Mesenchymal stem cell (in vitro differentiated cells and primary cell): ENCODE results near the gene PHETA2.

Source experiments
- DNase-seq: peaks from one replicate; pipeline ENCODE4 v3.0.0-alpha.2; 2013
- H2AFZ ChIP-seq: one replicate; pipeline ENCODE4 v1.6.1; 2013; ENCODE audit warnings: low read depth, mild to moderate bottlenecking, control low read depth, inconsistent platforms, low read length, moderate library complexity
- H2AK5ac ChIP-seq: 2 replicates; pipeline ENCODE4 v1.6.1; 2013; ENCODE audit warnings: low read length, moderate library complexity, mild to moderate bottlenecking, inconsistent platforms; ENCODE audit not compliant: severe bottlenecking
- H2BK120ac ChIP-seq: one replicate; pipeline ENCODE4 v1.6.1; 2013; ENCODE audit warnings: low read depth, mild to moderate bottlenecking, inconsistent platforms, low read length, moderate library complexity
- H2BK12ac ChIP-seq, 2 experiments: one replicate each; pipeline ENCODE4 v1.6.1; 2013; ENCODE audit warnings: inconsistent platforms in 2 of 2, low read length in 2 of 2, mild to moderate bottlenecking in 2 of 2, moderate library complexity in 2 of 2, control low read depth in 1 of 2
- H2BK15ac ChIP-seq: one replicate; pipeline ENCODE4 v1.6.1; 2013; ENCODE audit warnings: mild to moderate bottlenecking, low read depth, inconsistent platforms; ENCODE audit not compliant: poor library complexity, severe bottlenecking
- H2BK5ac ChIP-seq: 2 replicates; pipeline ENCODE4 v1.6.1; 2013; ENCODE audit warnings: low read depth, mild to moderate bottlenecking, low read length, control low read depth, inconsistent platforms; ENCODE audit not compliant: poor library complexity, severe bottlenecking
- H3K14ac ChIP-seq, 2 experiments: one replicate each; pipeline ENCODE4 v1.6.1; 2013; ENCODE audit warnings: inconsistent platforms in 2 of 2, low read length in 2 of 2, control low read depth in 1 of 2, mild to moderate bottlenecking in 1 of 2, moderate library complexity in 1 of 2
- H3K18ac ChIP-seq, 2 experiments: one replicate each; pipeline ENCODE4 v1.6.1; 2013; ENCODE audit warnings: inconsistent platforms in 2 of 2, low read length in 2 of 2, control low read depth in 1 of 2, low read depth in 1 of 2, mild to moderate bottlenecking in 1 of 2
- H3K23ac ChIP-seq, 2 experiments: one replicate each; pipeline ENCODE4 v1.6.1; 2013; ENCODE audit warnings: inconsistent platforms in 2 of 2, low read length in 2 of 2, mild to moderate bottlenecking in 2 of 2, moderate library complexity in 2 of 2, control low read depth in 1 of 2
- H3K27ac ChIP-seq: 2 replicates; pipeline ENCODE4 v1.5.1; 2013; ENCODE audit warnings: mild to moderate bottlenecking, moderate library complexity, low read length, control low read depth, inconsistent platforms; ENCODE audit not compliant: poor library complexity, severe bottlenecking
- H3K27me3 ChIP-seq, 2 experiments: 2 replicates each; pipeline versions ENCODE4 v1.6.1 to v1.7.0; 2013; ENCODE audit warnings: low read length in 2 of 2, mild to moderate bottlenecking in 2 of 2, moderate library complexity in 2 of 2, control low read depth in 1 of 2, inconsistent platforms in 1 of 2; ENCODE audit not compliant: control insufficient read depth in 1 of 2, insufficient read depth in 1 of 2
- H3K36me3 ChIP-seq, 2 experiments: 2 replicates each; pipeline versions ENCODE4 v1.6.1 to v1.7.0; 2013; ENCODE audit warnings: low read length in 2 of 2, control low read depth in 1 of 2, inconsistent platforms in 1 of 2, low read depth in 1 of 2, mild to moderate bottlenecking in 1 of 2; ENCODE audit not compliant: insufficient read depth in 2 of 2, control insufficient read depth in 1 of 2
- H3K4ac ChIP-seq, 2 experiments: one replicate each; pipeline ENCODE4 v1.6.1; 2013; ENCODE audit warnings: inconsistent platforms in 2 of 2, low read length in 2 of 2, mild to moderate bottlenecking in 2 of 2, moderate library complexity in 2 of 2, control low read depth in 1 of 2, low read depth in 1 of 2
- H3K4me1 ChIP-seq: 2 replicates; pipeline ENCODE4 v1.6.1; 2013; ENCODE audit warnings: low read depth, low read length, control low read depth; ENCODE audit not compliant: control insufficient read depth, insufficient read depth
- H3K4me2 ChIP-seq: 2 replicates; pipeline ENCODE4 v1.6.1; 2013; ENCODE audit warnings: low read length, mild to moderate bottlenecking, inconsistent platforms; ENCODE audit not compliant: poor library complexity, severe bottlenecking
- H3K4me3 ChIP-seq, 2 experiments: 2 replicates each; pipeline versions ENCODE4 v1.5.1 to v1.7.0; 2013; ENCODE audit warnings: low read length in 2 of 2, mild to moderate bottlenecking in 2 of 2, control low read depth in 1 of 2, low read depth in 1 of 2; ENCODE audit not compliant: insufficient read depth in 1 of 2
- H3K79me1 ChIP-seq: replicated peaks from 2 replicates; pipeline ENCODE4 v1.6.1; 2013; ENCODE audit warnings: mild to moderate bottlenecking, control low read depth, low read length, inconsistent platforms; ENCODE audit not compliant: poor library complexity, severe bottlenecking
- H3K9ac ChIP-seq: 2 replicates; pipeline ENCODE4 v1.7.0; 2013; ENCODE audit warnings: mild to moderate bottlenecking, low read length, moderate library complexity
- H3K9me3 ChIP-seq: 2 replicates; pipeline ENCODE4 v1.7.0; 2013; ENCODE audit warnings: mild to moderate bottlenecking, low read length; ENCODE audit not compliant: control insufficient read depth
- H4K8ac ChIP-seq: one replicate; pipeline ENCODE4 v1.6.1; 2013; ENCODE audit warnings: inconsistent platforms, mild to moderate bottlenecking, low read length, moderate library complexity
- H4K91ac ChIP-seq: one replicate; pipeline ENCODE4 v1.6.1; 2013; ENCODE audit warnings: mild to moderate bottlenecking, low read length, inconsistent platforms
- WGBS: methylation state at CpG from one replicate; pipeline ENCODE4 v1.1.7; 2013; ENCODE audit warnings: mixed read lengths; 5-methylcytosine and 5-hydroxymethylcytosine counted together

The PHETA2 gene

DNA sequence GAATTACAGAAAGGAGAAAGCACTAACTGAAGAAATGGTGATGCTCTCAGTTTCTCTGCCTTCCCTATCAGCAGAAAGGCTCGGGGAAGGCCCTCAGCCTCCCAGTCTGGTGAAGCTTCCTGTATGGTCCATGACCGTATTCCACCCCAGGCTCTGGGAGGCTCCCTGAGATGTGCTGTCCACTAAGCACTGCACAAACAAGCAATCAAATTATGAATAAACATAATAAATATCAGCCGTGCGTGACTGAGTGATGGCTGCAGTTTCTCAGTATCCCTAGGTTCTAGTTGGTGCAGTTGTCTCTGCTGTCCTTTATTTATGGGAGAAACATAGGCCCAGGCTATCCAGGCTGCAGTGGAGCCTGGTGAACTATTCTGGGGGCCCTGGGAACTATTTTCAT is 9.1 kb downstream of the PHETA2 start:
- no peak overlapping the region for H2BK15ac ChIP-seq
- no peak overlapping the region for H3K4me2 ChIP-seq
- peaks cover 4% of the 10 kb centered on the region for H3K4me1 ChIP-seq
- H3K27ac ChIP-seq: no peak overlapping the region
- H3K27me3 ChIP-seq: no peaks in the 10 kb centered on the region
- H2BK12ac ChIP-seq: no peak overlapping the region
- H2BK5ac ChIP-seq: no peak overlapping the region
- no peak overlapping the region for H2AK5ac ChIP-seq
- H3K9ac ChIP-seq: no peak overlapping the region
- H2BK120ac ChIP-seq: no peak overlapping the region
- peaks cover 32% of the 10 kb centered on the region for H3K79me1 ChIP-seq
- H3K14ac ChIP-seq: no peak overlapping the region
- no peak overlapping the region for H3K4me3 ChIP-seq
- no peak overlapping the region for H4K8ac ChIP-seq
- peaks cover 16 to 55% of the 10 kb centered on the region in 2 experiments for H3K36me3 ChIP-seq
- no peak overlapping the region for H3K4ac ChIP-seq
- WGBS: 93% methylated on average over 4 of the region's 4 CpGs
- no peaks in the 10 kb centered on the region for H3K9me3 ChIP-seq
- no peak overlapping the region for H3K18ac ChIP-seq
- H4K91ac ChIP-seq: no peak overlapping the region
- no peak for DNase-seq
- no peak overlapping the region for H3K23ac ChIP-seq
- H2AFZ ChIP-seq: no peak overlapping the region

- Histone ChIP-seq H3K36me3 (peaks cover 16 to 56% of the 10 kb centered on the region in 2 experiments), H2BK5ac (no peak overlapping the region), H2BK12ac (no peak overlapping the region), H3K4me1 (peaks cover 4% of the 10 kb centered on the region), H3K4me3 (no peak overlapping the region), H3K14ac (no peak overlapping the region), H4K91ac (no peak overlapping the region), H2AK5ac (no peak overlapping the region), H3K4ac (no peak overlapping the region), H4K8ac (no peak overlapping the region), H3K79me1 (peaks cover 36% of the 10 kb centered on the region), H3K18ac (no peak overlapping the region), H2BK120ac (no peak overlapping the region), H2BK15ac (no peak overlapping the region), H3K23ac (no peak overlapping the region), H3K9ac (no peak overlapping the region), H3K4me2 (no peak overlapping the region), H3K27ac (no peak overlapping the region), H3K27me3 (no peaks in the 10 kb centered on the region), H2AFZ (no peak overlapping the region), H3K9me3 (no peaks in the 10 kb centered on the region)
- 98% methylated on average over 8 of the region's 8 CpGs for WGBS
- no peak for DNase-seq
Observed at GRCh38 chr22:42084874-42085273, 10.8 kb downstream of the PHETA2 start.

GRCh38 chr22:42086051-42086450 is 12.0 kb downstream of the PHETA2 start:
- Histone ChIP-seq H2BK5ac (no peak overlapping the region), H2BK15ac (no peak overlapping the region), H3K23ac (no peak overlapping the region), H3K27me3 (no peaks in the 10 kb centered on the region), H3K27ac (no peak overlapping the region), H2BK12ac (no peak overlapping the region), H3K4me1 (peaks cover 4% of the 10 kb centered on the region), H4K8ac (no peak overlapping the region), H3K79me1 (peaks cover 34% of the 10 kb centered on the region), H4K91ac (no peak overlapping the region), H3K9me3 (no peaks in the 10 kb centered on the region), H3K4me3 (no peak overlapping the region), H3K14ac (no peak overlapping the region), H3K4ac (no peak overlapping the region), H3K4me2 (no peak overlapping the region), H2AFZ (no peak overlapping the region), H2BK120ac (no peak overlapping the region), H2AK5ac (no peak overlapping the region), H3K9ac (no peak overlapping the region), H3K18ac (no peak overlapping the region), H3K36me3 (peaks cover 16 to 56% of the 10 kb centered on the region in 2 experiments)
- no peak for DNase-seq
- 96% methylated on average over 6 of the region's 6 CpGs for WGBS

DNA sequence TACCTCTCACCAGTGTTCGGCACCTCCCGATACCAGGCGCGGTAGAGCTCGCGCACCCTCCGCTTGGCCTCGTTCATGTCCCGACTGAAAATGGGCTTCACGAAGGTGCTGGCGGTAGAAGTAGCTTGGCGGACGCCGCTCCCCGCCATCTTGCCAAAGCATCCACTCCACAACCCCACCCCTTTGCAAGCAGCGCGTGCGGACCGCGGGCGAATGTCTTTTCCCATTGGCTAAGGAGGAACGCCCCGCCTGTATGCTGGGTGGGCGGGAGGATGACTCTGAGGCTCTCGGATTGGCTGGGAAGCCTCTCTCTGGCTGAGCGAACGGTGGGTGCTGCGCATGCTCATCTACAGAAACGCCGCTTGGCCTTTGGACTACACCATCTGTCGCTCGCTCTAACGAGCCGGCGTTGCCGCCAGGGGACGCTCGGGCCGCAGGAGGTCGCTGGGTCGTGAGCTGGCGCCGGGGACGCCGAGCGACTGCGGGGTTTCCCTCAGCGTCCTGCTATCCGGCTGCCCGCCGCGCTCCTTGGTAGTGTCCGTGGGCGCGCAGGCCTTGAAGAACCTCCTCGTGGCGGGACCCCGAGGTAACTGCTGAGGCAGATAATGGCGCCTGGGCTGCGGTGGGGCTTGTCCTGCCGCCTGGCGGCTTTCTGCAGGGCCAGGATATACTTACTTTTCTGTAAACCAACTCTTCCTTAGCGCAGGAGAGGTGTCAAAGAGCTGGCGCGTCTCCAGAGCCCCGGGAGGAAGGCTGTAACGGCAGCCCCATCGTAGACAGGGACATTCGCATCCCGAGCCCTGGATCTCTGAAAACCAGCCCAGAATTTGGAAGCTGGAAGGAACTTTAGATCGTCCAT is 16.8 kb downstream of the PHETA2 start, which contains the start of gene NDUFA6:
NDUFA6 (minus strand) TSS at position 177 of the 859 bp plus-strand sequence; CDS start at position 149, 28 bp downstream.
- H3K14ac ChIP-seq: peak within 1 kb of the TSS in 1 of 2 experiments; percentile 61
- H3K18ac ChIP-seq: peak within 1 kb of the TSS; percentile 47 to 98
- peak within 1 kb of the TSS; percentile 58 to 90 for H3K4ac ChIP-seq
- H3K27ac ChIP-seq: peak within 1 kb of the TSS; percentile 79
- peak within 1 kb of the TSS; percentile 97 for H3K9ac ChIP-seq
- peaks cover 7% of the 10 kb centered on the region for H3K79me1 ChIP-seq
- peak within 1 kb of the TSS; percentile 88 to 98 for H3K4me3 ChIP-seq
- H2AK5ac ChIP-seq: no peak within 1 kb of the TSS
- peak within 1 kb of the TSS; percentile 54 for H4K8ac ChIP-seq
- peak within 1 kb of the TSS; percentile 90 for H2AFZ ChIP-seq
- H3K4me2 ChIP-seq: peak within 1 kb of the TSS; percentile 68
- WGBS: under 1% methylated on average over 56 of the region's 71 CpGs
- no peak within 1 kb of the TSS for H2BK120ac ChIP-seq
- H2BK15ac ChIP-seq: no peak within 1 kb of the TSS
- H3K36me3 ChIP-seq: peaks cover 0 to 18% of the 10 kb centered on the region in 2 experiments
- H3K4me1 ChIP-seq: peaks cover 6% of the 10 kb centered on the region
- H3K9me3 ChIP-seq: no peaks in the 10 kb centered on the region
- H3K27me3 ChIP-seq: no peaks in the 10 kb centered on the region
- peak; percentile 99 for DNase-seq
- no peak within 1 kb of the TSS for H2BK5ac ChIP-seq
- H2BK12ac ChIP-seq: peak within 1 kb of the TSS in 1 of 2 experiments; percentile 26
- no peak within 1 kb of the TSS for H3K23ac ChIP-seq
- peak within 1 kb of the TSS; percentile 3 for H4K91ac ChIP-seq
